B cell (primary cell): ENCODE results near the gene RDH5. TPM values are rescaled to one million over a fixed set of nuclear protein-coding genes. Genes with fewer than 3 reads are reported as not detected.
A peak's percentile ranks its signal among the peaks of the same experiment; 100 is the strongest.

Experiments
- ATAC-seq: fragments of 200-7000 bp; cut with Tn5 transposase; one replicate; pipeline ENCODE4 v1.10.0; 2021; ENCODE audit warnings: low read depth, mild to moderate bottlenecking, moderate number of reproducible peaks, moderate library complexity
- CTCF ChIA-PET: fragments of 350-600 bp; sonication (Branson Sonifier 250); formaldehyde crosslinking; loops from one replicate; lab custom pipeline; 2021; ENCODE audit warnings: antibody characterized with exemption, inconsistent platforms; lab: Charles Lee
- POLR2A ChIA-PET: fragments of 350-600 bp; sonication (Branson Sonifier 250); formaldehyde crosslinking; loops from one replicate; lab custom pipeline; 2021; ENCODE audit warnings: antibody characterized with exemption; lab: Charles Lee
- DNase-seq: peaks from one replicate; pipeline ENCODE4 v3.0.0; 2013
- H2AFZ ChIP-seq: 2 replicates; pipeline ENCODE4 v1.6.1; 2012; ENCODE audit warnings: mild to moderate bottlenecking, low read depth, low read length; ENCODE audit not compliant: insufficient read depth, poor library complexity, severe bottlenecking
- H3K27ac ChIP-seq, 2 donors: 1 replicate in 1 of 2; 2 replicates in 1 of 2; pipeline ENCODE4 v1.5.1; 2012 to 2013; ENCODE audit warnings: low read length in 2 of 2, mild to moderate bottlenecking in 2 of 2, moderate library complexity in 1 of 2
- H3K27me3 ChIP-seq, 4 experiments: fragments of 200-600 bp in 1 of 4; sonication (generic) in 1 of 4; replicated peaks in 1 of 4; 1 replicate in 2 of 4; 2 replicates in 2 of 4; pipeline versions ENCODE4 v1.6.1 to v1.7.0; 2013 to 2016; ENCODE audit warnings: low read length in 3 of 4, mild to moderate bottlenecking in 2 of 4, mixed read lengths in 1 of 4, moderate library complexity in 1 of 4; ENCODE audit not compliant: insufficient read depth in 4 of 4, control insufficient read depth in 3 of 4; ENCODE audit errors: control extremely low read depth in 1 of 4
- H3K36me3 ChIP-seq, 2 experiments: replicated peaks in 1 of 2; 1 replicate in 1 of 2; 2 replicates in 1 of 2; pipeline versions ENCODE4 v1.6.1 to v1.7.1; 2013; ENCODE audit warnings: low read length in 1 of 2; ENCODE audit not compliant: insufficient read depth in 2 of 2, control insufficient read depth in 1 of 2; ENCODE audit errors: control extremely low read depth in 1 of 2, extremely low read depth in 1 of 2
- H3K4me1 ChIP-seq, 2 donors: fragments of 200-600 bp in 1 of 2; sonication (generic) in 1 of 2; 1 replicate in 1 of 2; 2 replicates in 1 of 2; pipeline versions ENCODE4 v1.5.1 to v1.6.1; 2013 to 2017; ENCODE audit warnings: low read length in 2 of 2; ENCODE audit not compliant: control insufficient read depth in 2 of 2, insufficient read depth in 2 of 2
- H3K4me2 ChIP-seq: replicated peaks from 2 replicates; pipeline ENCODE3; 2012; ENCODE audit warnings: mild to moderate bottlenecking, low read depth, low read length; ENCODE audit not compliant: poor library complexity, severe bottlenecking
- H3K4me3 ChIP-seq, 5 experiments: fragments of 200-600 bp in 1 of 5; sonication (generic) in 1 of 5; 1 replicate in 3 of 5; 2 replicates in 2 of 5; pipeline versions ENCODE4 v1.5.1 to v1.7.0; 2011 to 2016; ENCODE audit warnings: low read length in 4 of 5, mild to moderate bottlenecking in 4 of 5, low read depth in 2 of 5, control low read depth in 1 of 5, moderate library complexity in 1 of 5; ENCODE audit not compliant: insufficient read depth in 1 of 5; ENCODE audit errors: control extremely low read depth in 1 of 5, extremely low read depth in 1 of 5
- H3K79me2 ChIP-seq: fragments of 200-600 bp; sonication (generic); one replicate; pipeline ENCODE4 v1.6.0; 2016; ENCODE audit warnings: low read length; ENCODE audit not compliant: control insufficient read depth, insufficient read depth
- H3K9ac ChIP-seq: fragments of 200-600 bp; sonication (generic); 2 replicates; pipeline ENCODE4 v1.6.1; 2017; ENCODE audit warnings: mild to moderate bottlenecking, low read length, moderate library complexity
- H3K9me3 ChIP-seq, 3 donors: one replicate each; pipeline versions ENCODE4 v1.6.1 to v1.7.1; 2013; ENCODE audit warnings: low read length in 2 of 3; ENCODE audit not compliant: control insufficient read depth in 2 of 3, insufficient read depth in 1 of 3; ENCODE audit errors: control extremely low read depth in 1 of 3
- H4K20me1 ChIP-seq: 2 replicates; pipeline ENCODE4 v1.6.0; 2012; ENCODE audit warnings: mild to moderate bottlenecking, low read length; ENCODE audit not compliant: insufficient read depth, control insufficient read depth, poor library complexity, severe bottlenecking
- H3K27ac Mint-ChIP-seq: one replicate; pipeline ENCODE4 v1.8.0; 2021; ENCODE audit warnings: mixed read lengths
- H3K27me3 Mint-ChIP-seq: one replicate; pipeline ENCODE4 v1.8.0; 2021; ENCODE audit warnings: mixed read lengths
- H3K4me1 Mint-ChIP-seq: one replicate; pipeline ENCODE4 v1.8.0; 2021; ENCODE audit warnings: mixed read lengths
- H3K4me3 Mint-ChIP-seq: one replicate; pipeline ENCODE4 v1.8.0; 2021; ENCODE audit warnings: mixed read lengths
- H3K9me3 Mint-ChIP-seq: one replicate; pipeline ENCODE4 v1.8.0; 2022; ENCODE audit warnings: mixed read lengths; ENCODE audit not compliant: insufficient read depth
- CTCF ChIP-seq: fragments of 200-600 bp; IDR thresholded peaks from one replicate; pipeline ENCODE4 v1.8.0; 2022; ENCODE audit warnings: antibody characterized with exemption, mild to moderate bottlenecking
- EZH2 ChIP-seq: IDR thresholded peaks from 2 replicates; pipeline ENCODE4 v1.6.1; 2012; ENCODE audit warnings: borderline replicate concordance, low read depth, mild to moderate bottlenecking, moderate library complexity, low read length; ENCODE audit not compliant: insufficient read depth, poor library complexity, severe bottlenecking
- WGBS: methylation state at CpG from one replicate; pipeline ENCODE4 v1.1.5; 2013; ENCODE audit warnings: missing lambda C conversion rate; ENCODE audit not compliant: insufficient coverage; 5-methylcytosine and 5-hydroxymethylcytosine counted together
- intact Hi-C: fragments of 100-400 bp; cut with micrococcal nuclease; formaldehyde crosslinking; loops from one replicate; pipeline ENCODE4 v1.10.0; 2022
- polyA plus RNA-seq: library from polyadenylated mRNA; depleted of rRNA; stranded (reverse); fragments of >200 nt; gene quantifications from 2 replicates; pipeline ENCODE4 v1.2.3, GENCODE V29; 2012
- total RNA-seq, 2 donors: library from RNA; stranded (reverse); fragments of 120-200 nt in 1 of 2; gene quantifications; 1 replicate in 1 of 2; 2 replicates in 1 of 2; pipeline versions ENCODE4 v1.2.3 to v1.2.4, GENCODE V29; 2013 to 2022

The RDH5 gene
- total and polyA plus RNA-seq, 2 donors (not counting 1 experiment from before 2014, with no cell fraction given), result 32.6 to 37.8 TPM

- H2AFZ ChIP-seq, result no peak overlapping the region
- intact Hi-C loops, result loop anchor here (2.0 kb wide), 1 partner anchor 71 kb away; no protein-coding TSS in a partner anchor
- H3K27ac ChIP-seq, result no peak overlapping the region
- no peak for TF ChIP-seq CTCF
- TF ChIP-seq EZH2, result no peak
- Mint-ChIP-seq H3K27me3 (no peaks in the 10 kb centered on the region), H3K27ac (peak overlapping the region; percentile 86), H3K9me3 (no peaks in the 10 kb centered on the region), H3K4me3 (peak overlapping the region; percentile 13), H3K4me1 (peaks cover 47% of the 10 kb centered on the region)
- 89% methylated on average over 1 of the region's 3 CpGs for WGBS
- no peak for DNase-seq
- no peak overlapping the region for H3K4me2 ChIP-seq
- H3K79me2 ChIP-seq, result no peaks in the 10 kb centered on the region
- no peak overlapping the region for H3K4me3 ChIP-seq
- POLR2A ChIA-PET, result no interaction called here
- H3K36me3 ChIP-seq, result peaks cover 0 to 18% of the 10 kb centered on the region in 2 experiments
- H4K20me1 ChIP-seq, result no peaks in the 10 kb centered on the region
- no peaks in the 10 kb centered on the region for H3K27me3 ChIP-seq
- CTCF ChIA-PET, result interaction anchor here (0.7 to 11.0 kb wide), 5 partner anchors 10 to 219 kb away, joined by 3 to 147 read pairs (median 5); partner anchors contain the start of gene BLOC1S1
- H3K4me1 ChIP-seq, result peaks cover 21 to 40% of the 10 kb centered on the region in 2 donors
- no peak overlapping the region for H3K9ac ChIP-seq
- no peak for ATAC-seq
- no peaks in the 10 kb centered on the region for H3K9me3 ChIP-seq
These were observed 5.4 kb downstream of the RDH5 start for GRCh38 chr12:55725556-55725955.

DNA sequence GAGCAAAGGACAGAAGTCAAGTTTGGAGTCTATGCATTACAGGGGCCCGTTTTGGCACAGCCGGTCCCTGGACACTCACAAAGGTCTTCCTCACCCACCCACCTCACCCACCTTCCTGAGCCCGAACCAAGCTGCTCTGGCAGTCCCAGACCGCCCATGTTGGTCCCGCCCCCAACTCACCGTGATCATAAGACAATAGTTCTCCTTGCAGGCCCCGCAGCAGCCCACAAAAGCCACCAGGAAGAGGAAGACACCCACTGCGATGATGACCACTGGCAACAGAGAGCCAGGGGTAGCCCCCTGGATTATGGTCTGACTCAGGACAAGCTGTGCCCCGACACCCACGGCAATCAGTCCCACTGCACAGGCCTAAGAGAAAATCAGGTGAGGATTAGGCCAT lies 6.8 kb downstream of the RDH5 start:
- DNase-seq (no peak), ATAC-seq (no peak)
- H3K79me2 ChIP-seq, result no peaks in the 10 kb centered on the region
- H2AFZ ChIP-seq, result no peak overlapping the region
- H3K27ac ChIP-seq, result peak overlapping the region in 1 of 2 donors; percentile 16
- H3K27me3 ChIP-seq, result no peaks in the 10 kb centered on the region
- H3K36me3 ChIP-seq, result peaks cover 0 to 17% of the 10 kb centered on the region in 2 experiments
- H3K4me2 ChIP-seq, result no peak overlapping the region
- H3K9ac ChIP-seq, result no peak overlapping the region
- Mint-ChIP-seq H3K27ac (peak overlapping the region; percentile 89), H3K27me3 (no peaks in the 10 kb centered on the region), H3K4me1 (peaks cover 45% of the 10 kb centered on the region), H3K4me3 (peak overlapping the region; percentile 82), H3K9me3 (no peaks in the 10 kb centered on the region)
- no peaks in the 10 kb centered on the region for H3K9me3 ChIP-seq
- TF ChIP-seq CTCF (no peak), EZH2 (no peak)
- CTCF ChIA-PET, result interaction anchor here (4.2 to 4.4 kb wide), 2 partner anchors 10 to 11 kb away, joined by 24 to 41 read pairs; partner anchors contain the start of gene BLOC1S1
- intact Hi-C loops, result no loop called here
- POLR2A ChIA-PET, result no interaction called here
- no peaks in the 10 kb centered on the region for H4K20me1 ChIP-seq
- H3K4me3 ChIP-seq, result no peak overlapping the region
- H3K4me1 ChIP-seq, result peaks cover 21 to 40% of the 10 kb centered on the region in 2 donors
- WGBS, result 70% methylated on average over 10 of the region's 10 CpGs
